HepG2 (cell line): ENCODE measurements around the gene SIN3A. TPM values are rescaled to one million over a fixed set of nuclear protein-coding genes. Genes with fewer than 3 reads are reported as not detected.
A peak's percentile ranks its signal among the peaks of the same experiment; 100 is the strongest.

Experiments
- AGO2 ChIP-seq: fragments of 200-400 bp; formaldehyde crosslinking; optimal IDR thresholded peaks from 2 replicates; pipeline ENCODE3; 2017; ENCODE audit warnings: mild to moderate bottlenecking, low read depth, low read length, moderate library complexity
- HDAC2 ChIP-seq: sonication (generic); formaldehyde crosslinking; IDR thresholded peaks from 2 replicates; pipeline ENCODE4 v1.4.0; 2020; ENCODE audit warnings: missing genetic modification reagents
- HNF4A ChIP-seq: sonication (generic); formaldehyde crosslinking; IDR thresholded peaks from 2 replicates; pipeline ENCODE4 v1.4.0; 2020; ENCODE audit warnings: missing genetic modification reagents
- HNF4G ChIP-seq, 2 experiments: sonication (generic) in 1 of 2; formaldehyde crosslinking in 1 of 2; IDR thresholded peaks; 2 replicates each; pipeline versions ENCODE4 v1.4.0 to v1.6.1; 2011 to 2020; ENCODE audit warnings: borderline replicate concordance in 2 of 2, low read depth in 2 of 2, mild to moderate bottlenecking in 2 of 2, low read length in 1 of 2, missing genetic modification reagents in 1 of 2, moderate library complexity in 1 of 2
- JUN ChIP-seq: sonication (generic); formaldehyde crosslinking; IDR thresholded peaks from 2 replicates; pipeline ENCODE4 v1.4.0; 2020; ENCODE audit warnings: mild to moderate bottlenecking, missing genetic modification reagents
- NR2F2 ChIP-seq: IDR thresholded peaks from 2 replicates; pipeline ENCODE4 v1.6.1; 2012; ENCODE audit warnings: low read depth, inconsistent platforms, borderline replicate concordance
- POLR2A ChIP-seq, 2 experiments: IDR thresholded peaks; 2 replicates each; pipeline ENCODE4 v1.6.1; 2011; ENCODE audit warnings: low read depth in 2 of 2, low read length in 2 of 2, mild to moderate bottlenecking in 1 of 2, moderate library complexity in 1 of 2; ENCODE audit not compliant: insufficient read depth in 1 of 2
- ZBTB38 ChIP-seq: sonication (generic); formaldehyde crosslinking; IDR thresholded peaks from 2 replicates; pipeline ENCODE4 v1.5.1; 2020; ENCODE audit warnings: mild to moderate bottlenecking, missing genetic modification reagents
- ZFP62 ChIP-seq: sonication (generic); formaldehyde crosslinking; IDR thresholded peaks from 2 replicates; pipeline ENCODE4 v1.4.0; 2020; ENCODE audit warnings: missing genetic modification reagents
- ZKSCAN5 ChIP-seq: sonication (generic); formaldehyde crosslinking; IDR thresholded peaks from 2 replicates; pipeline ENCODE4 v1.5.1; 2020; ENCODE audit warnings: mild to moderate bottlenecking, missing genetic modification reagents
- ZNF317 ChIP-seq: sonication (generic); formaldehyde crosslinking; IDR thresholded peaks from 2 replicates; pipeline ENCODE4 v1.5.0; 2020; ENCODE audit warnings: mild to moderate bottlenecking, missing genetic modification reagents
- ZNF337 ChIP-seq: sonication (generic); formaldehyde crosslinking; IDR thresholded peaks from 2 replicates; pipeline ENCODE4 v1.5.1; 2020; ENCODE audit warnings: missing genetic modification reagents, low read depth, mild to moderate bottlenecking, borderline replicate concordance
- ZNF766 ChIP-seq: sonication (generic); formaldehyde crosslinking; IDR thresholded peaks from 2 replicates; pipeline ENCODE4 v1.5.0; 2020; ENCODE audit warnings: missing genetic modification reagents, borderline replicate concordance
- polyA plus RNA-seq, 8 experiments: library from polyadenylated mRNA; depleted of rRNA in 3 of 8; stranded (reverse) in 7 of 8; unstranded in 1 of 8; fragments of >200 nt; fragmentation: Illumina TruSeq in 4 of 8; extraction: Trizol in 4 of 8; gene quantifications; 2 replicates each; pipeline versions ENCODE4 v1.2.1 to v1.2.3, GENCODE V29; 2011 to 2016; ENCODE audit warnings: low read depth in 4 of 8, missing spikeins in 1 of 8, mixed read lengths in 1 of 8; ENCODE audit not compliant: insufficient read depth in 1 of 8
- total RNA-seq, 5 experiments: library from RNA; depleted of rRNA; stranded (reverse); fragments of >200 nt; fragmentation: Illumina TruSeq; extraction: Trizol; gene quantifications; 2 replicates each; pipeline ENCODE4 v1.2.3, GENCODE V29; 2016; ENCODE audit warnings: low read depth in 1 of 5
- TF ChIP-seq, protein P1 (sequence below): sonication (generic); formaldehyde crosslinking; IDR thresholded peaks from 2 replicates; pipeline ENCODE4 v1.4.0; 2020; ENCODE audit warnings: missing genetic modification reagents
- TF ChIP-seq, protein P2 (sequence below): sonication (generic); formaldehyde crosslinking; IDR thresholded peaks from 2 replicates; pipeline ENCODE4 v1.4.0; 2020; ENCODE audit warnings: missing genetic modification reagents
- TF ChIP-seq, protein P3 (sequence below): sonication (generic); formaldehyde crosslinking; IDR thresholded peaks from 2 replicates; pipeline ENCODE4 v1.4.0; 2020; ENCODE audit warnings: missing genetic modification reagents, borderline replicate concordance
- TF ChIP-seq, protein P4 (sequence below): IDR thresholded peaks from 2 replicates; pipeline ENCODE4 v1.6.1; 2016; ENCODE audit warnings: missing compliant biosample characterization, missing genetic modification reagents, borderline replicate concordance
- TF ChIP-seq, protein P5 (sequence below): sonication (generic); formaldehyde crosslinking; IDR thresholded peaks from 2 replicates; pipeline ENCODE4 v1.4.0; 2020; ENCODE audit warnings: mild to moderate bottlenecking, missing genetic modification reagents, borderline replicate concordance

Gene SIN3A
- total and polyA plus RNA-seq, 2 of the 13 experiments (the other 11 are each of a cell fraction or from before 2014, with no cell fraction given), result 16.1 to 28.1 TPM

DNA sequence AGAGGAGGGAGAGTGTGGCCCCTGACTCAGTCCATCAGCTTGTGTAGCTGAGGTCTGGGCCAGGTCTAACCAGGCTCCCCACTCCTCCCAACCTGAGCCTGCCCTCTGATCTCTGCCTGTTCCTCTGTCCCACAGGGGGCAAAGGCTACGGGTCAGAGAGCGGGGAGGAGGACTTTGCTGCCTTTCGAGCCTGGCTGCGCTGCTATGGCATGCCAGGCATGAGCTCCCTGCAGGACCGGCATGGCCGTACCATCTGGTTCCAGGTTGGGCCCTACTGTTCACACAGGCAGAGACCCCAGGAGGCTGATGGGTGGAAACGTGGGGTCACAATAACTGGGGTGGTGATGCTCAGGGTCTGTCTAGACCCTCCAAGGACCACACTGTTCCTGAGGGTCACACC, 97.9 kb downstream of the SIN3A start (continued):
- TF ChIP-seq JUN (CRISPR knock-in tag) (no peak), HNF4A (CRISPR knock-in tag) (0 out of 2 replicates have a peak, but pooled peaks have one; percentile 37), HDAC2 (no peak), HNF4G (IDR thresholded peaks at IDR 0.05; ENCODE audit: borderline replicate concordance, low read depth, low read length) (peak; percentile 43; the same call in 1 of the 2 replicates), HNF4G (CRISPR knock-in tag; IDR thresholded peaks at IDR 0.05; ENCODE audit: borderline replicate concordance, low read depth) (no peak), ZFP62 (CRISPR knock-in tag) (no peak), AGO2 (peak; percentile 15), ZNF317 (CRISPR knock-in tag) (no peak), POLR2A (IDR thresholded peaks at IDR 0.05; ENCODE audit: insufficient read depth in 1 of 2, low read depth in 2 of 2, low read length in 2 of 2) (peak; percentile 34 to 45; a peak in 2 of 4 replicates), ZBTB38 (CRISPR knock-in tag) (0 out of 2 replicates have a peak, but pooled peaks have one; percentile 11), ZNF337 (CRISPR knock-in tag) (no peak), ZKSCAN5 (CRISPR knock-in tag) (no peak), ZNF766 (CRISPR knock-in tag) (no peak), NR2F2 (no peak)
- TF ChIP-seq, protein P1, sequence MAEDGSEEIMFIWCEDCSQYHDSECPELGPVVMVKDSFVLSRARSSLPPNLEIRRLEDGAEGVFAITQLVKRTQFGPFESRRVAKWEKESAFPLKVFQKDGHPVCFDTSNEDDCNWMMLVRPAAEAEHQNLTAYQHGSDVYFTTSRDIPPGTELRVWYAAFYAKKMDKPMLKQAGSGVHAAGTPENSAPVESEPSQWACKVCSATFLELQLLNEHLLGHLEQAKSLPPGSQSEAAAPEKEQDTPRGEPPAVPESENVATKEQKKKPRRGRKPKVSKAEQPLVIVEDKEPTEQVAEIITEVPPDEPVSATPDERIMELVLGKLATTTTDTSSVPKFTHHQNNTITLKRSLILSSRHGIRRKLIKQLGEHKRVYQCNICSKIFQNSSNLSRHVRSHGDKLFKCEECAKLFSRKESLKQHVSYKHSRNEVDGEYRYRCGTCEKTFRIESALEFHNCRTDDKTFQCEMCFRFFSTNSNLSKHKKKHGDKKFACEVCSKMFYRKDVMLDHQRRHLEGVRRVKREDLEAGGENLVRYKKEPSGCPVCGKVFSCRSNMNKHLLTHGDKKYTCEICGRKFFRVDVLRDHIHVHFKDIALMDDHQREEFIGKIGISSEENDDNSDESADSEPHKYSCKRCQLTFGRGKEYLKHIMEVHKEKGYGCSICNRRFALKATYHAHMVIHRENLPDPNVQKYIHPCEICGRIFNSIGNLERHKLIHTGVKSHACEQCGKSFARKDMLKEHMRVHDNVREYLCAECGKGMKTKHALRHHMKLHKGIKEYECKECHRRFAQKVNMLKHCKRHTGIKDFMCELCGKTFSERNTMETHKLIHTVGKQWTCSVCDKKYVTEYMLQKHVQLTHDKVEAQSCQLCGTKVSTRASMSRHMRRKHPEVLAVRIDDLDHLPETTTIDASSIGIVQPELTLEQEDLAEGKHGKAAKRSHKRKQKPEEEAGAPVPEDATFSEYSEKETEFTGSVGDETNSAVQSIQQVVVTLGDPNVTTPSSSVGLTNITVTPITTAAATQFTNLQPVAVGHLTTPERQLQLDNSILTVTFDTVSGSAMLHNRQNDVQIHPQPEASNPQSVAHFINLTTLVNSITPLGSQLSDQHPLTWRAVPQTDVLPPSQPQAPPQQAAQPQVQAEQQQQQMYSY (CRISPR knock-in tag), result no peak
- TF ChIP-seq, protein P2, sequence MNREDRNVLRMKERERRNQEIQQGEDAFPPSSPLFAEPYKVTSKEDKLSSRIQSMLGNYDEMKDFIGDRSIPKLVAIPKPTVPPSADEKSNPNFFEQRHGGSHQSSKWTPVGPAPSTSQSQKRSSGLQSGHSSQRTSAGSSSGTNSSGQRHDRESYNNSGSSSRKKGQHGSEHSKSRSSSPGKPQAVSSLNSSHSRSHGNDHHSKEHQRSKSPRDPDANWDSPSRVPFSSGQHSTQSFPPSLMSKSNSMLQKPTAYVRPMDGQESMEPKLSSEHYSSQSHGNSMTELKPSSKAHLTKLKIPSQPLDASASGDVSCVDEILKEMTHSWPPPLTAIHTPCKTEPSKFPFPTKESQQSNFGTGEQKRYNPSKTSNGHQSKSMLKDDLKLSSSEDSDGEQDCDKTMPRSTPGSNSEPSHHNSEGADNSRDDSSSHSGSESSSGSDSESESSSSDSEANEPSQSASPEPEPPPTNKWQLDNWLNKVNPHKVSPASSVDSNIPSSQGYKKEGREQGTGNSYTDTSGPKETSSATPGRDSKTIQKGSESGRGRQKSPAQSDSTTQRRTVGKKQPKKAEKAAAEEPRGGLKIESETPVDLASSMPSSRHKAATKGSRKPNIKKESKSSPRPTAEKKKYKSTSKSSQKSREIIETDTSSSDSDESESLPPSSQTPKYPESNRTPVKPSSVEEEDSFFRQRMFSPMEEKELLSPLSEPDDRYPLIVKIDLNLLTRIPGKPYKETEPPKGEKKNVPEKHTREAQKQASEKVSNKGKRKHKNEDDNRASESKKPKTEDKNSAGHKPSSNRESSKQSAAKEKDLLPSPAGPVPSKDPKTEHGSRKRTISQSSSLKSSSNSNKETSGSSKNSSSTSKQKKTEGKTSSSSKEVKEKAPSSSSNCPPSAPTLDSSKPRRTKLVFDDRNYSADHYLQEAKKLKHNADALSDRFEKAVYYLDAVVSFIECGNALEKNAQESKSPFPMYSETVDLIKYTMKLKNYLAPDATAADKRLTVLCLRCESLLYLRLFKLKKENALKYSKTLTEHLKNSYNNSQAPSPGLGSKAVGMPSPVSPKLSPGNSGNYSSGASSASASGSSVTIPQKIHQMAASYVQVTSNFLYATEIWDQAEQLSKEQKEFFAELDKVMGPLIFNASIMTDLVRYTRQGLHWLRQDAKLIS, result no peak
- TF ChIP-seq, protein P3, sequence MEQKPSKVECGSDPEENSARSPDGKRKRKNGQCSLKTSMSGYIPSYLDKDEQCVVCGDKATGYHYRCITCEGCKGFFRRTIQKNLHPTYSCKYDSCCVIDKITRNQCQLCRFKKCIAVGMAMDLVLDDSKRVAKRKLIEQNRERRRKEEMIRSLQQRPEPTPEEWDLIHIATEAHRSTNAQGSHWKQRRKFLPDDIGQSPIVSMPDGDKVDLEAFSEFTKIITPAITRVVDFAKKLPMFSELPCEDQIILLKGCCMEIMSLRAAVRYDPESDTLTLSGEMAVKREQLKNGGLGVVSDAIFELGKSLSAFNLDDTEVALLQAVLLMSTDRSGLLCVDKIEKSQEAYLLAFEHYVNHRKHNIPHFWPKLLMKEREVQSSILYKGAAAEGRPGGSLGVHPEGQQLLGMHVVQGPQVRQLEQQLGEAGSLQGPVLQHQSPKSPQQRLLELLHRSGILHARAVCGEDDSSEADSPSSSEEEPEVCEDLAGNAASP, result no peak
- TF ChIP-seq, protein P4, sequence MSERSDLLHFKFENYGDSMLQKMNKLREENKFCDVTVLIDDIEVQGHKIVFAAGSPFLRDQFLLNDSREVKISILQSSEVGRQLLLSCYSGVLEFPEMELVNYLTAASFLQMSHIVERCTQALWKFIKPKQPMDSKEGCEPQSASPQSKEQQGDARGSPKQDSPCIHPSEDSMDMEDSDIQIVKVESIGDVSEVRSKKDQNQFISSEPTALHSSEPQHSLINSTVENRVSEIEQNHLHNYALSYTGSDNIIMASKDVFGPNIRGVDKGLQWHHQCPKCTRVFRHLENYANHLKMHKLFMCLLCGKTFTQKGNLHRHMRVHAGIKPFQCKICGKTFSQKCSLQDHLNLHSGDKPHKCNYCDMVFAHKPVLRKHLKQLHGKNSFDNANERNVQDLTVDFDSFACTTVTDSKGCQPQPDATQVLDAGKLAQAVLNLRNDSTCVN (CRISPR knock-in tag), result no peak
- TF ChIP-seq, protein P5, sequence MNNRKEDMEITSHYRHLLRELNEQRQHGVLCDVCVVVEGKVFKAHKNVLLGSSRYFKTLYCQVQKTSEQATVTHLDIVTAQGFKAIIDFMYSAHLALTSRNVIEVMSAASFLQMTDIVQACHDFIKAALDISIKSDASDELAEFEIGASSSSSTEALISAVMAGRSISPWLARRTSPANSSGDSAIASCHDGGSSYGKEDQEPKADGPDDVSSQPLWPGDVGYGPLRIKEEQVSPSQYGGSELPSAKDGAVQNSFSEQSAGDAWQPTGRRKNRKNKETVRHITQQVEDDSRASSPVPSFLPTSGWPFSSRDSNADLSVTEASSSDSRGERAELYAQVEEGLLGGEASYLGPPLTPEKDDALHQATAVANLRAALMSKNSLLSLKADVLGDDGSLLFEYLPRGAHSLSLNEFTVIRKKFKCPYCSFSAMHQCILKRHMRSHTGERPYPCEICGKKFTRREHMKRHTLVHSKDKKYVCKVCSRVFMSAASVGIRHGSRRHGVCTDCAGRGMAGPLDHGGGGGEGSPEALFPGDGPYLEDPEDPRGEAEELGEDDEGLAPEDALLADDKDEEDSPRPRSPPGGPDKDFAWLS (CRISPR knock-in tag), result no peak
